ENCODE results near the gene BPI. TPM values are rescaled to one million over a fixed set of nuclear protein-coding genes. Genes with fewer than 3 reads are reported as not detected.

Gene BPI
- total and polyA plus RNA-seq, 2 donors (not counting 1 experiment from before 2014, with no cell fraction given), result 0.10 to 0.44 TPM

DNA sequence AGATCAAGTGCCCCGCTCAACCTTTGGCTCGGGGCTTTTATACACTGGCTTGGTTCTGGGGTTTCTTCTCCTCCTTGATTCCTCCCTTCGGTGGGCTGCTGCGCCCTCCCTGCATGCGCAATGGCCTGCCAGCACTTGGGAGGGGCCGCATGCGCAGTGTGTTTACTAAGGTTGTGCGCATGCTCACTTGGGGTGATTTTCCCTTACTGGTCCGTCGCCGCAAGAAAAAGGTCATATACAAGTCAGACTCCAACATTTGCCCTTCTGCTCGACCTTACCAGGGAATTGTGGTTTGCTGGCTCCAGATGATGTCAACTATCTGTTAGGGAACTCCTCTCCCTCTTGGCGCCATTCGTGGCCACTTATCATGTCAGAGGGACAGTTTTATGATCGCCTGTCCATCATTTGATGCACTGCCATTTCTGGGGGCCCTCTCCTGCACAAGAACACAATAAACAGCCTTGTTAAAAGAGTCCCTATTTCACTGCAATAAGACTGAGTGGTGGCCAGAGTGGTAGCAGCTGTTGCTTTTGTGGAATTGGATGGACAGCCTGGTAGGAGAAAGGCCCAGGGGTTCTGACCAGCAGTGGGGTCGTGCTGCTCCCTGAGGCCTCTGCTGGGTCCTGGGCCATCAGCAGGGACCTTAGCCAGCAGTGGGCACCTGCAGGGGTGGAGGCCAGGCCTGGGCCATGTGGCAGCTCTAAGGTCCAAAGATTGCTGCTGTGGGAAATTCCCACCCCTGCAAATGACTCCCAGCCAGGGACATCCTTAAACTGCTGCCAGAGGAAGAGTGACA lies 39.6 kb downstream of the BPI start:
- H3K9me3 Mint-ChIP-seq (ENCODE audit: insufficient read depth), result no peaks in the 10 kb centered on the region
- ChIA-PET CTCF (no interaction called here), POLR2A (no interaction called here)
- 80% methylated on average over 9 of the region's 16 CpGs for WGBS (ENCODE audit: insufficient coverage)
- Histone ChIP-seq H3K9ac (ENCODE audit: low read length) (no peak overlapping the region), H3K4me1 (ENCODE audit: control insufficient read depth in 2 of 2, insufficient read depth in 2 of 2, low read length in 2 of 2) (no peaks in the 10 kb centered on the region), H3K4me3 (ENCODE audit: control extremely low read depth in 1 of 5, extremely low read depth in 1 of 5, insufficient read depth in 1 of 5, low read depth in 2 of 5, low read length in 4 of 5) (no peak overlapping the region), H4K20me1 (ENCODE audit: control insufficient read depth, insufficient read depth, low read length, poor library complexity, severe bottlenecking) (no peaks in the 10 kb centered on the region), H3K79me2 (ENCODE audit: control insufficient read depth, insufficient read depth, low read length) (no peaks in the 10 kb centered on the region), H3K9me3 (ENCODE audit: control extremely low read depth in 1 of 3, control insufficient read depth in 2 of 3, insufficient read depth in 1 of 3, low read length in 2 of 3) (no peaks in the 10 kb centered on the region), H3K4me2 (replicated peaks; ENCODE audit: low read depth, low read length, poor library complexity, severe bottlenecking) (no peak overlapping the region), H3K27ac (ENCODE audit: low read length in 2 of 2) (no peak overlapping the region), H2AFZ (ENCODE audit: insufficient read depth, low read depth, low read length, poor library complexity, severe bottlenecking) (no peak overlapping the region), H3K36me3 (replicated peaks in 1 of 2; ENCODE audit: control extremely low read depth in 1 of 2, control insufficient read depth in 1 of 2, extremely low read depth in 1 of 2, insufficient read depth in 2 of 2, low read length in 1 of 2) (no peaks in the 10 kb centered on the region), H3K27me3 (replicated peaks in 1 of 4; ENCODE audit: control extremely low read depth in 1 of 4, control insufficient read depth in 3 of 4, insufficient read depth in 4 of 4, low read length in 3 of 4) (peaks cover 0 to 3% (median 0%) of the 10 kb centered on the region in 4 experiments)
- intact Hi-C loops (cut with micrococcal nuclease), result no loop called here
- H3K27me3 Mint-ChIP-seq, result peaks cover 16% of the 10 kb centered on the region
- ATAC-seq (ENCODE audit: low read depth), result no peak
- H3K4me3 Mint-ChIP-seq, result no peak overlapping the region
- TF ChIP-seq EZH2 (IDR thresholded peaks at IDR 0.05; ENCODE audit: borderline replicate concordance, insufficient read depth, low read depth, low read length, poor library complexity, severe bottlenecking) (no peak), CTCF (IDR thresholded peaks at IDR 0.05) (no peak)
- no peak for DNase-seq
- H3K4me1 Mint-ChIP-seq, result no peaks in the 10 kb centered on the region
- no peak overlapping the region for H3K27ac Mint-ChIP-seq

DNA sequence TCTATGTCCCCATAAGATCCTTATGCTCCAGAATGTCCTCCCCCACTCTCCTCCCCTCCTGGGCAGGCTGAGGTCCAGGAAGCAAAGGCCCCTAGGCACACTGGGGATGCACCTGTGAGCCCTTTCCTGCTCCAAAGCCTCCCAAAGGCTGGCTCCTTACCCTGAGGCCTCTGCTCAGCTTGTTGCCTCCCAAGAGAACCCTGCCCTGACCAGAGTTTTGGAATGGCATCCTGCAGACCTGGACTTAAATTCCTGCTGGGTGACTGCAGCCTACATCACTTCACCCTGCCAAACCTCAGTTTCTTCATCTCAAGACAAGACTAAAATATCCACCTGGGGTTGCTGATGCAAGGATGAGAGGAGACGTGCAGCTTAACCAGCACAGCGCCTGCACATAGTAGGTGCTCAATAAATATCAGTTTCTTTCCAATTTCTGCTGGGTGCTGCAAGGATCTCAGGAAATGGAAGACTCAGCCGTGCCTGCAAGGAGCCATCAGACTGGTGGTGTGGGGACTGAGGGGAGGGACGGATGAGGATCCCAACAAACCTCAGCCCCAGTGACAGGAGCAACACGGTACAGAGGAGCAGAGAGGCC lies 40.2 kb downstream of the BPI start:
- no peak overlapping the region for H3K27ac ChIP-seq (ENCODE audit: low read length in 2 of 2)
- no peak overlapping the region for H3K27ac Mint-ChIP-seq
- H3K9ac ChIP-seq (ENCODE audit: low read length), result no peak overlapping the region
- peaks cover 0 to 3% (median 0%) of the 10 kb centered on the region in 4 experiments for H3K27me3 ChIP-seq (replicated peaks in 1 of 4; ENCODE audit: control extremely low read depth in 1 of 4, control insufficient read depth in 3 of 4, insufficient read depth in 4 of 4, low read length in 3 of 4)
- H3K79me2 ChIP-seq (ENCODE audit: control insufficient read depth, insufficient read depth, low read length), result no peaks in the 10 kb centered on the region
- DNase-seq, result no peak
- H3K4me3 Mint-ChIP-seq, result no peak overlapping the region
- H4K20me1 ChIP-seq (ENCODE audit: control insufficient read depth, insufficient read depth, low read length, poor library complexity, severe bottlenecking), result no peaks in the 10 kb centered on the region
- no peak overlapping the region for H3K4me3 ChIP-seq (ENCODE audit: control extremely low read depth in 1 of 5, extremely low read depth in 1 of 5, insufficient read depth in 1 of 5, low read depth in 2 of 5, low read length in 4 of 5)
- H3K36me3 ChIP-seq (replicated peaks in 1 of 2; ENCODE audit: control extremely low read depth in 1 of 2, control insufficient read depth in 1 of 2, extremely low read depth in 1 of 2, insufficient read depth in 2 of 2, low read length in 1 of 2), result no peaks in the 10 kb centered on the region
- no peaks in the 10 kb centered on the region for H3K9me3 ChIP-seq (ENCODE audit: control extremely low read depth in 1 of 3, control insufficient read depth in 2 of 3, insufficient read depth in 1 of 3, low read length in 2 of 3)
- WGBS (ENCODE audit: insufficient coverage), result 80% methylated on average over 1 of the region's 5 CpGs
- H3K9me3 Mint-ChIP-seq (ENCODE audit: insufficient read depth), result no peaks in the 10 kb centered on the region
- TF ChIP-seq CTCF (IDR thresholded peaks at IDR 0.05) (no peak), EZH2 (IDR thresholded peaks at IDR 0.05; ENCODE audit: borderline replicate concordance, insufficient read depth, low read depth, low read length, poor library complexity, severe bottlenecking) (no peak)
- H3K4me2 ChIP-seq (replicated peaks; ENCODE audit: low read depth, low read length, poor library complexity, severe bottlenecking), result no peak overlapping the region
- H3K4me1 Mint-ChIP-seq, result no peaks in the 10 kb centered on the region
- no peaks in the 10 kb centered on the region for H3K4me1 ChIP-seq (ENCODE audit: control insufficient read depth in 2 of 2, insufficient read depth in 2 of 2, low read length in 2 of 2)
- no peak for ATAC-seq (ENCODE audit: low read depth)
- H2AFZ ChIP-seq (ENCODE audit: insufficient read depth, low read depth, low read length, poor library complexity, severe bottlenecking), result no peak overlapping the region
- H3K27me3 Mint-ChIP-seq, result peaks cover 13% of the 10 kb centered on the region
- CTCF ChIA-PET, result no interaction called here
- POLR2A ChIA-PET, result no interaction called here
- intact Hi-C loops (cut with micrococcal nuclease), result no loop called here

Data from B cell (primary cell).